Keratinocyte (primary cell): ENCODE measurements around the gene KDSR. TPM values are rescaled to one million over a fixed set of nuclear protein-coding genes. Genes with fewer than 3 reads are reported as not detected.

Source experiments
- DNase-seq: peaks from one replicate; pipeline ENCODE4 v3.0.0-alpha.2; 2011; ENCODE audit warnings: low read depth, missing footprints, low spot score
- FAIRE-seq: peaks from 2 replicates; lab custom pipeline; 2011; peaks lifted over from hg19 to GRCh38; lab: Jason Lieb, UNC
- H2AFZ ChIP-seq: 2 replicates; pipeline ENCODE4 v1.6.0; 2012; ENCODE audit warnings: low read length, control low read depth, inconsistent platforms; ENCODE audit not compliant: control insufficient read depth
- H3K27ac ChIP-seq: 2 replicates; pipeline ENCODE4 v1.5.1; 2011; ENCODE audit warnings: low read length; ENCODE audit not compliant: control insufficient read depth, insufficient read depth
- H3K27me3 ChIP-seq: 3 replicates; pipeline ENCODE4 v1.6.0; 2011; ENCODE audit warnings: low read length; ENCODE audit not compliant: control insufficient read depth, insufficient read depth; ENCODE audit errors: extremely low read depth
- H3K36me3 ChIP-seq, 2 experiments: 2 replicates in 1 of 2; 3 replicates in 1 of 2; pipeline ENCODE4 v1.5.1; 2011; ENCODE audit warnings: low read length in 2 of 2, mild to moderate bottlenecking in 1 of 2; ENCODE audit not compliant: control insufficient read depth in 2 of 2, insufficient read depth in 2 of 2; ENCODE audit errors: extremely low read depth in 1 of 2
- H3K4me1 ChIP-seq: 3 replicates; pipeline ENCODE4 v1.5.1; 2011; ENCODE audit warnings: low read length; ENCODE audit not compliant: control insufficient read depth, insufficient read depth; ENCODE audit errors: extremely low read depth
- H3K4me2 ChIP-seq: 3 replicates; pipeline ENCODE4 v1.6.0; 2011; ENCODE audit warnings: low read depth, low read length; ENCODE audit not compliant: control insufficient read depth, insufficient read depth; ENCODE audit errors: extremely low read depth
- H3K4me3 ChIP-seq, 3 experiments: fragments of 200-600 bp in 1 of 3; sonication (generic) in 1 of 3; 2 replicates in 2 of 3; 3 replicates in 1 of 3; pipeline ENCODE4 v1.5.1; 2011 to 2016; ENCODE audit warnings: low read length in 3 of 3, mild to moderate bottlenecking in 3 of 3, control low read depth in 2 of 3, inconsistent platforms in 1 of 3, low read depth in 1 of 3, mixed read lengths in 1 of 3, mixed run types in 1 of 3, moderate library complexity in 1 of 3; ENCODE audit not compliant: control insufficient read depth in 2 of 3, insufficient read depth in 2 of 3; ENCODE audit errors: extremely low read depth in 1 of 3
- H3K79me2 ChIP-seq: 2 replicates; pipeline ENCODE4 v1.6.0; 2012; ENCODE audit warnings: low read length; ENCODE audit not compliant: control insufficient read depth, insufficient read depth
- H3K9ac ChIP-seq: 3 replicates; pipeline ENCODE4 v1.6.0; 2011; ENCODE audit warnings: low read length; ENCODE audit not compliant: control insufficient read depth, insufficient read depth; ENCODE audit errors: extremely low read depth
- H3K9me1 ChIP-seq: 3 replicates; pipeline ENCODE4 v1.6.0; 2011; ENCODE audit warnings: low read length; ENCODE audit not compliant: control insufficient read depth, insufficient read depth; ENCODE audit errors: extremely low read depth
- H3K9me3 ChIP-seq: 2 replicates; pipeline ENCODE4 v1.5.1; 2012; ENCODE audit warnings: low read depth, low read length; ENCODE audit not compliant: control insufficient read depth
- H4K20me1 ChIP-seq: 3 replicates; pipeline ENCODE4 v1.6.0; 2011; ENCODE audit warnings: low read length; ENCODE audit not compliant: control insufficient read depth, insufficient read depth; ENCODE audit errors: extremely low read depth
- EZH2 ChIP-seq: IDR thresholded peaks from one replicate; pipeline ENCODE4 v1.6.1; 2012; ENCODE audit warnings: inconsistent platforms, mild to moderate bottlenecking, low read length, moderate library complexity
- dilution Hi-C: fragments of 300-500 bp; cut with MboI; formaldehyde crosslinking; loops from one replicate; pipeline ENCODE4 v1.7.0; 2020; ENCODE audit warnings: low sequenced_read_pairs; ENCODE audit not compliant: extremely low pct_ligation_motif_present
- polyA plus RNA-seq, 5 experiments: library from polyadenylated mRNA; depleted of rRNA in 3 of 5; stranded (reverse) in 3 of 5; stranded (forward) in 1 of 5; unstranded in 1 of 5; fragments of >200 nt; gene quantifications; 1 replicate in 1 of 5; 2 replicates in 3 of 5; 3 replicates in 1 of 5; pipeline versions ENCODE4 v1.2.1 to v1.2.3, GENCODE V29; 2011 to 2012; ENCODE audit warnings: missing spikeins in 2 of 5, low read depth in 1 of 5, low replicate concordance in 1 of 5
- TF ChIP-seq, protein P1 (sequence below), 3 experiments: IDR thresholded peaks in 1 of 3; conservative IDR thresholded peaks in 1 of 3; optimal IDR thresholded peaks in 1 of 3; 2 replicates in 2 of 3; 3 replicates in 1 of 3; pipeline versions ENCODE3 to v1.5.1; 2011; ENCODE audit warnings: low read length in 3 of 3, mild to moderate bottlenecking in 3 of 3, moderate library complexity in 2 of 3, control low read depth in 1 of 3, inconsistent platforms in 1 of 3; ENCODE audit not compliant: insufficient read depth in 2 of 3; ENCODE audit errors: extremely low read depth in 1 of 3

KDSR gene
- polyA plus RNA-seq, 1 donor (not counting 4 experiments of a cell fraction or from before 2014, with no cell fraction given): 68.6 TPM

DNA sequence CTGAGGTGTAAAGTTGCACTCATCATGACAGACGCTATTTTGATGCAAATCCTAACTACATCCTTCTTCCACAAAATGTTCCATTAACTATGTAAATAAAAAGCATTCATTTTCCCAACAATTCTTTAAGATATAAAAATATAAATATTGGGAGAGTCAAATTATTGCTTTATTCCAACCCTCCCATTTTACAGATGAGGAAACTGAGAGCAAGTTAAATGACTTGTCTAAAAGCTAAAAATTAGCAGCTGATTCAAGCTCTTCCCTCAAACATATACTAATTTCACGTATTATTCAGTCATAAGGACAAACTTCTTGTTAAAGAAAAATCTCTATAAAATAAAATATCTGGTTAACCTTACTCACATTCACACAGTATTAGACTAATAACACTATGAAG lies 16.8 kb downstream of the KDSR start:
- Histone ChIP-seq H3K9me3 (no peaks in the 10 kb centered on the region), H3K36me3 (peaks cover 32 to 35% of the 10 kb centered on the region in 2 experiments), H2AFZ (no peak overlapping the region), H4K20me1 (no peaks in the 10 kb centered on the region), H3K9ac (no peak overlapping the region), H3K4me3 (no peak overlapping the region), H3K9me1 (peaks cover 2% of the 10 kb centered on the region), H3K4me2 (no peak overlapping the region), H3K4me1 (peaks cover 28% of the 10 kb centered on the region), H3K27me3 (no peaks in the 10 kb centered on the region), H3K27ac (no peak overlapping the region), H3K79me2 (peaks cover 9% of the 10 kb centered on the region)
- TF ChIP-seq, protein P1, sequence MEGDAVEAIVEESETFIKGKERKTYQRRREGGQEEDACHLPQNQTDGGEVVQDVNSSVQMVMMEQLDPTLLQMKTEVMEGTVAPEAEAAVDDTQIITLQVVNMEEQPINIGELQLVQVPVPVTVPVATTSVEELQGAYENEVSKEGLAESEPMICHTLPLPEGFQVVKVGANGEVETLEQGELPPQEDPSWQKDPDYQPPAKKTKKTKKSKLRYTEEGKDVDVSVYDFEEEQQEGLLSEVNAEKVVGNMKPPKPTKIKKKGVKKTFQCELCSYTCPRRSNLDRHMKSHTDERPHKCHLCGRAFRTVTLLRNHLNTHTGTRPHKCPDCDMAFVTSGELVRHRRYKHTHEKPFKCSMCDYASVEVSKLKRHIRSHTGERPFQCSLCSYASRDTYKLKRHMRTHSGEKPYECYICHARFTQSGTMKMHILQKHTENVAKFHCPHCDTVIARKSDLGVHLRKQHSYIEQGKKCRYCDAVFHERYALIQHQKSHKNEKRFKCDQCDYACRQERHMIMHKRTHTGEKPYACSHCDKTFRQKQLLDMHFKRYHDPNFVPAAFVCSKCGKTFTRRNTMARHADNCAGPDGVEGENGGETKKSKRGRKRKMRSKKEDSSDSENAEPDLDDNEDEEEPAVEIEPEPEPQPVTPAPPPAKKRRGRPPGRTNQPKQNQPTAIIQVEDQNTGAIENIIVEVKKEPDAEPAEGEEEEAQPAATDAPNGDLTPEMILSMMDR (optimal IDR thresholded peaks at IDR 0.05 in 1 of 3, IDR thresholded peaks at IDR 0.05 in 1 of 3, conservative IDR thresholded peaks at IDR 0.05 in 1 of 3; ENCODE audit: extremely low read depth in 1 of 3, insufficient read depth in 2 of 3, low read length in 3 of 3): no peak
- TF ChIP-seq EZH2: no peak
- dilution Hi-C loops: no loop called here
- FAIRE-seq (no peak), DNase-seq (no peak)

DNA sequence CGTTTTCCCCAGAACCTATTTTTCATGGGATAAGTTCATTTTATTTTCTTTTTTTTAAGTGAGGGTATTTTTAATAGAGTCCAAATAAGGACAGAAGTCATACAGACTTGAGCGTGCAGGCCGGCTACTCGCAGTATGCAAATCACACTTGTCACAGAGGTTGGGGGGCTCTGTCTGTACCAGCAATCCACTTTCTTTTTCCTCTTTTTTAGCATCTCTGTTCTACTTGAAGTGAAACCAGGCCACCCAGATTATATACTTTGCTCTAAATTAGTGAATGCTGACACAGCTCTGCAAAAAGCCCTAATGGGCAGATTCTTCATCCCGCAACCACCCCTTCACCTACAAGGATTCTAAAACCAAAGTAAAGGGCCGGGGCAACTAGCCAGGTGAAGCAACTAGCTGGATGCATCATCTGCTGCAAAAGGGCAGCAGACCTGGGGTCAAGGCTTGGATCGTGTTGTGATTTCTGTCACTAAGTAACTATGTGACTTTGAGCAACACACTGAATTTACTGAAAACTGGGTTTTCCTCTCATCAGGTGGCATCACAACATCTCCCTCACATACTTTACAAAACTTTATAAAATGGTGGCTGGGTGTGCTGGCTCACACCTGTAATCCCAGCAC lies 18.4 kb downstream of the KDSR start:
- Histone ChIP-seq H3K4me2 (no peak overlapping the region), H3K9me3 (no peaks in the 10 kb centered on the region), H3K36me3 (peaks cover 33 to 39% of the 10 kb centered on the region in 2 experiments), H3K79me2 (peaks cover 21% of the 10 kb centered on the region), H3K9ac (no peak overlapping the region), H3K9me1 (peaks cover 9% of the 10 kb centered on the region), H3K27me3 (no peaks in the 10 kb centered on the region), H3K4me1 (peaks cover 34% of the 10 kb centered on the region), H4K20me1 (no peaks in the 10 kb centered on the region), H3K4me3 (no peak overlapping the region), H3K27ac (no peak overlapping the region), H2AFZ (no peak overlapping the region)
- dilution Hi-C loops: no loop called here
- FAIRE-seq (no peak), DNase-seq (no peak)
- TF ChIP-seq EZH2: no peak
